A549 (cell line): ENCODE results near the gene OPRD1. TPM values are rescaled to one million over a fixed set of nuclear protein-coding genes. Genes with fewer than 3 reads are reported as not detected.

Experiments used
- ATAC-seq, 2 experiments: fragments of 200-7000 bp in 1 of 2; fragments of >200 bp in 1 of 2; cut with Nextera tagmentation in 1 of 2; cut with Tn5 transposase in 1 of 2; 3 replicates each; pipeline versions ENCODE4 v1.8.0 to v1.9.1; 2018 to 2020; ENCODE audit warnings: mild to moderate bottlenecking in 1 of 2, moderate library complexity in 1 of 2
- CTCF ChIA-PET: fragments of 300-600 bp; sonication (Branson Sonifier 250); formaldehyde crosslinking; extraction: SDS; loops from one replicate; lab custom pipeline; 2021; ENCODE audit warnings: antibody characterized with exemption, inconsistent platforms; lab: Yijun Ruan, JAX
- POLR2A ChIA-PET: fragments of 350-600 bp; formaldehyde crosslinking; extraction: SDS; loops from one replicate; lab custom pipeline; 2021; ENCODE audit warnings: antibody characterized with exemption, inconsistent platforms; lab: Yijun Ruan, JAX
- DNase-seq, 2 experiments: peaks; one replicate each; pipeline versions ENCODE4 v3.0.0 to v3.0.0-alpha.2; 2011 to 2016; ENCODE audit warnings: low read depth in 1 of 2, low spot score in 1 of 2
- FAIRE-seq: peaks from 2 replicates; lab custom pipeline; 2011; peaks lifted over from hg19 to GRCh38; lab: Jason Lieb, UNC
- H3K27ac ChIP-seq, 2 experiments: fragments of >200 bp; sonication (Bioruptor Twin); formaldehyde crosslinking; 3 replicates each; pipeline ENCODE4 v1.5.1; 2016 to 2017
- H3K4me1 ChIP-seq: fragments of >200 bp; sonication (Bioruptor Twin); formaldehyde crosslinking; 3 replicates; pipeline ENCODE4 v1.6.1; 2016
- H3K4me2 ChIP-seq: fragments of >200 bp; sonication (Bioruptor Twin); formaldehyde crosslinking; 3 replicates; pipeline ENCODE4 v1.6.1; 2016
- H3K4me3 ChIP-seq: fragments of >200 bp; sonication (Bioruptor Twin); formaldehyde crosslinking; 3 replicates; pipeline ENCODE4 v1.5.1; 2016
- H3K9me3 ChIP-seq: fragments of >200 bp; sonication (Bioruptor Twin); formaldehyde crosslinking; 3 replicates; pipeline ENCODE4 v1.6.1; 2016
- ATOH8 ChIP-seq: fragments of 250-450 bp; sonication (Bioruptor Pico); IDR thresholded peaks from 2 replicates; pipeline ENCODE4 v1.5.0; 2020; ENCODE audit warnings: low read depth, mild to moderate bottlenecking, moderate library complexity
- CBX8 ChIP-seq: fragments of 200-600 bp; sonication (generic); IDR thresholded peaks from 2 replicates; pipeline ENCODE4 v1.6.1; 2016
- CEBPB ChIP-seq, 2 experiments: fragments of >200 bp in 1 of 2; sonication (Bioruptor Twin) in 1 of 2; formaldehyde crosslinking in 1 of 2; IDR thresholded peaks; 2 replicates each; pipeline ENCODE4 v1.6.1; 2012 to 2016
- CHD2 ChIP-seq: fragments of 150-350 bp; IDR thresholded peaks from 2 replicates; pipeline ENCODE4 v1.6.1; 2014; ENCODE audit warnings: low read length; ENCODE audit not compliant: partially characterized antibody
- E2F6 ChIP-seq: IDR thresholded peaks from 2 replicates; pipeline ENCODE4 v1.6.1; 2012; ENCODE audit warnings: low read depth, borderline replicate concordance
- EHF ChIP-seq: fragments of 250-450 bp; sonication (Bioruptor Pico); IDR thresholded peaks from 2 replicates; pipeline ENCODE4 v1.5.0; 2020; ENCODE audit warnings: mild to moderate bottlenecking
- FOSB ChIP-seq: fragments of 250-450 bp; sonication (Bioruptor Pico); IDR thresholded peaks from 2 replicates; pipeline ENCODE4 v1.5.0; 2020; ENCODE audit warnings: mild to moderate bottlenecking, moderate library complexity
- FOXS1 ChIP-seq: fragments of 250-450 bp; sonication (Bioruptor Pico); IDR thresholded peaks from 2 replicates; pipeline ENCODE4 v1.5.0; 2020; ENCODE audit warnings: mild to moderate bottlenecking, moderate library complexity
- HEYL ChIP-seq: fragments of 250-450 bp; sonication (Bioruptor Pico); IDR thresholded peaks from 2 replicates; pipeline ENCODE4 v1.8.0; 2021; ENCODE audit warnings: mild to moderate bottlenecking, moderate library complexity
- HOXA7 ChIP-seq: fragments of 250-450 bp; sonication (Bioruptor Pico); IDR thresholded peaks from 2 replicates; pipeline ENCODE4 v1.5.0; 2020; ENCODE audit warnings: mild to moderate bottlenecking, moderate library complexity
- HOXB5 ChIP-seq: fragments of 250-450 bp; sonication (Bioruptor Pico); IDR thresholded peaks from 2 replicates; pipeline ENCODE4 v1.5.0; 2020; ENCODE audit warnings: mild to moderate bottlenecking, moderate library complexity
- JUNB ChIP-seq: fragments of >200 bp; sonication (Bioruptor Twin); formaldehyde crosslinking; IDR thresholded peaks from 2 replicates; pipeline ENCODE4 v1.6.1; 2016
- KDM1A ChIP-seq: fragments of 200-600 bp; sonication (generic); IDR thresholded peaks from 2 replicates; pipeline ENCODE4 v1.6.1; 2016; ENCODE audit warnings: low read depth, mild to moderate bottlenecking
- NPAS2 ChIP-seq: fragments of 250-450 bp; sonication (Bioruptor Pico); IDR thresholded peaks from 2 replicates; pipeline ENCODE4 v1.8.0; 2022; ENCODE audit warnings: mild to moderate bottlenecking, moderate library complexity, borderline replicate concordance
- PHF8 ChIP-seq: fragments of 200-600 bp; sonication (generic); IDR thresholded peaks from 2 replicates; pipeline ENCODE4 v1.6.1; 2016; ENCODE audit warnings: low read depth, mild to moderate bottlenecking, antibody characterized with exemption, moderate library complexity, borderline replicate concordance
- POLR2A ChIP-seq: IDR thresholded peaks from 2 replicates; pipeline ENCODE4 v1.6.1; 2012; ENCODE audit warnings: mild to moderate bottlenecking, low read length
- POLR2AphosphoS2 ChIP-seq: conservative IDR thresholded peaks from 2 replicates; pipeline ENCODE4 v1.6.1; 2012; ENCODE audit warnings: low read length, improper control_type of control experiment, inconsistent platforms
- RARB ChIP-seq: fragments of 250-450 bp; sonication (Bioruptor Pico); IDR thresholded peaks from 2 replicates; pipeline ENCODE4 v1.8.0; 2021; ENCODE audit warnings: mild to moderate bottlenecking, moderate library complexity
- ZFP36 ChIP-seq: fragments of 450-650 bp; IDR thresholded peaks from 2 replicates; pipeline ENCODE4 v1.6.1; 2014; ENCODE audit warnings: borderline replicate concordance; ENCODE audit not compliant: partially characterized antibody
- ZSCAN20 ChIP-seq: fragments of 250-450 bp; sonication (Bioruptor Pico); IDR thresholded peaks from 2 replicates; pipeline ENCODE4 v1.8.0; 2022; ENCODE audit warnings: mild to moderate bottlenecking, moderate library complexity
- WGBS: methylation state at CpG from one replicate; pipeline ENCODE4 v1.1.6; 2017; ENCODE audit errors: missing lambda C conversion rate; 5-methylcytosine and 5-hydroxymethylcytosine counted together
- polyA plus RNA-seq, 4 experiments: library from polyadenylated mRNA; depleted of rRNA in 3 of 4; stranded (reverse); fragments of >200 nt; fragmentation: RNase III in 1 of 4; extraction: RNeasy Plus Mini Kit Qiagen cat#74134 plus additional on column Dnase treatment in 1 of 4; gene quantifications; 2 replicates in 3 of 4; 3 replicates in 1 of 4; pipeline ENCODE4 v1.2.3, GENCODE V29; 2011 to 2017

Gene OPRD1
- polyA plus RNA-seq, 2 of the 4 experiments (the other 2 are of a cell fraction): not detected

- TF ChIP-seq ATOH8 (no peak), FOXS1 (CRISPR knock-in tag) (no peak), EHF (no peak), CEBPB (IDR thresholded peaks at IDR 0.05) (no peak), POLR2A (no peak), PHF8 (no peak)
Measured at GRCh38 chr1:28773105-28773504, 38.9 kb upstream of the OPRD1 start (continued).

GRCh38 chr1:28775121-28775942 lies 36.6 kb upstream of the OPRD1 start:
- FAIRE-seq (no peak), ATAC-seq (no peak), DNase-seq (no peak)
- WGBS: 94% methylated on average over 24 of the region's 39 CpGs
- Histone ChIP-seq H3K27ac (no peak overlapping the region), H3K9me3 (no peaks in the 10 kb centered on the region), H3K4me1 (no peaks in the 10 kb centered on the region), H3K4me2 (no peak overlapping the region), H3K4me3 (no peak overlapping the region)
- POLR2A ChIA-PET: interaction anchor here (0.6 to 1.2 kb wide), 3 partner anchors 9 to 94 kb away, joined by 3 to 4 read pairs (median 3); partner anchors contain the start of gene YTHDF2
- CTCF ChIA-PET: interaction anchor here (0.5 to 4.1 kb wide), 7 partner anchors 9 to 437 kb away, joined by 3 to 27 read pairs (median 3); no protein-coding TSS in a partner anchor
- TF ChIP-seq E2F6 (no peak), FOSB (CRISPR knock-in tag) (no peak), KDM1A (no peak), JUNB (no peak), HOXA7 (CRISPR knock-in tag) (no peak), ATOH8 (no peak), NPAS2 (CRISPR knock-in tag) (no peak)

GRCh38 chr1:28776341-28776740 lies 35.6 kb upstream of the OPRD1 start:
- FAIRE-seq (no peak), DNase-seq (no peak), ATAC-seq (no peak)
- H3K4me2 ChIP-seq: no peak overlapping the region
- H3K27ac ChIP-seq: no peak overlapping the region
- H3K9me3 ChIP-seq: no peaks in the 10 kb centered on the region
- TF ChIP-seq EHF: no peak
- ChIA-PET POLR2A (no interaction called here), CTCF (interaction anchor here (0.9 to 1.1 kb wide), 2 partner anchors 100 to 258 kb away, joined by 3 to 4 read pairs; no protein-coding TSS in a partner anchor)
- H3K4me3 ChIP-seq: no peak overlapping the region
- no peaks in the 10 kb centered on the region for H3K4me1 ChIP-seq
- WGBS: 98% methylated on average over 17 of the region's 17 CpGs

- Histone ChIP-seq H3K9me3 (no peaks in the 10 kb centered on the region), H3K4me3 (no peak overlapping the region), H3K4me1 (no peaks in the 10 kb centered on the region), H3K27ac (no peak overlapping the region), H3K4me2 (no peak overlapping the region)
- CTCF ChIA-PET: interaction anchor here (0.6 to 1.4 kb wide), 2 partner anchors 99 to 260 kb away, joined by 3 to 5 read pairs; no protein-coding TSS in a partner anchor
- 61% methylated on average over 2 of the region's 2 CpGs for WGBS
- ATAC-seq: peak; percentile 17 to 19; a peak in 2 of 6 replicates
- no peak for FAIRE-seq
- DNase-seq: no peak
- TF ChIP-seq ZSCAN20 (CRISPR knock-in tag) (no peak), HEYL (CRISPR knock-in tag) (no peak), ZFP36 (no peak), HOXB5 (CRISPR knock-in tag) (no peak), RARB (CRISPR knock-in tag) (no peak), CBX8 (no peak), POLR2AphosphoS2 (no peak), CHD2 (no peak)
- POLR2A ChIA-PET: no interaction called here
Measured at GRCh38 chr1:28778021-28778420, 33.9 kb upstream of the OPRD1 start.
